Retina (tissue), 1 donor: Measurements from ENCODE around the gene LRRC61.

Experiments
- DNase-seq: peaks from one replicate; pipeline ENCODE4 v3.0.0-alpha.2; 2016

The LRRC61 gene

DNA sequence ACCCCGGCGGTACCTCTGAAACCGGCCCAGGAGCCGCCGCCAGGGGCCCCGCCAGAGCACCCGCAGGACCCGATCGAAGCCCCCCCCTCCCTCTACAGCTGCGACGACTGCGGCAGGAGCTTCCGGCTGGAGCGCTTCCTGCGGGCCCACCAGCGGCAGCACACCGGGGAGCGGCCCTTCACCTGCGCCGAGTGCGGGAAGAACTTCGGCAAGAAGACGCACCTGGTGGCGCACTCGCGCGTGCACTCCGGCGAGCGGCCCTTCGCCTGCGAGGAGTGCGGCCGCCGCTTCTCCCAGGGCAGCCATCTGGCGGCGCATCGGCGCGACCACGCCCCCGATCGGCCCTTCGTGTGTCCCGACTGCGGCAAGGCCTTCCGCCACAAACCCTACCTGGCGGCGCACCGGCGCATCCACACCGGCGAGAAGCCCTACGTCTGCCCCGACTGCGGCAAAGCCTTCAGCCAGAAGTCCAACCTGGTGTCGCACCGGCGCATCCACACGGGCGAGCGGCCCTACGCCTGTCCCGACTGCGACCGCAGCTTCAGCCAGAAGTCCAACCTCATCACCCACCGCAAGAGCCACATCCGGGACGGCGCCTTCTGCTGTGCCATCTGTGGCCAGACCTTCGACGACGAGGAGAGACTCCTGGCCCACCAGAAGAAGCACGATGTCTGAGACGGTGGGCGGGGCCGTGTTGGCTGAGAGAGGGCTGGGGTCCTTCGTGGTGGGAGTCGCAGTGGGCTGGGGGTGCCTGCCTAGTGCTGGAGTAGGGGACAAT is 49.3 kb downstream of the LRRC61 start:
- no peak for DNase-seq

DNA sequence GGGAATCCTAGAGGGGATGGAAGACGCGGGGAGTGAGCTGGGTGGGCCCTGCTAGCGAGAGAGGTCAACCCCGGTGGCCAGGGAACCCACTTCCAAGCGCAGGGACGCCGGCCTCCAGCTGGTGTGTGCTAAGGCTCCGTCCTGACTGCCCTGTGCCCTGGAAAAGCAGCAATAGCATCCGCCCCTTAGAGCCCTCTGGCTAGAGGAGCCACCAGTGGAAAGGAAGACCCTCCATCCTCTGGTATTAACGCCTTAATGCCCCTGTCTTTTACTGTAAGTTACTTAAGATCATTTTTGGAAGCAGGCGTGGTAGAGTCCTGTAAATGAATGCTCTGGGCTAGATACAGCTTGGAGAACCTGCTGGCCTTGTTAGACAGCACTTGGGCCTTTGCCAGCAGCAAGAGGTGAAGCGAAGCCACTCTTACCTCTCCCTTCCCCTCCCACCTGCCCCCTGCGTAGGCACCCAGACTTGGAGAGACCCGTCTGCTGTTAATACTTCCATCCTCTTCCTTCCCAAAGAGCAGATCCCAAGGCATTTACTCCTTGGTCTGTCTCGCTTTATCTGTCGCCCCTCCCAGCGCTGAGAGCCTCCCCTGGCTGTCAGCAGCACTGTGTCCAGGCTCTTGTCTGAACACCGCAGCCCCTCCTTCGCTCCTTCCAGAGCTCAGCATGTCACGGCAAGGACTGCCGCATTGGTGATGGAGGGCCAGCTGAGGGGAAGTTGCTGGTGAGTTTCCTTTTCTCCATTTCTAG is 50.1 kb downstream of the LRRC61 start:
- DNase-seq, result no peak

DNA sequence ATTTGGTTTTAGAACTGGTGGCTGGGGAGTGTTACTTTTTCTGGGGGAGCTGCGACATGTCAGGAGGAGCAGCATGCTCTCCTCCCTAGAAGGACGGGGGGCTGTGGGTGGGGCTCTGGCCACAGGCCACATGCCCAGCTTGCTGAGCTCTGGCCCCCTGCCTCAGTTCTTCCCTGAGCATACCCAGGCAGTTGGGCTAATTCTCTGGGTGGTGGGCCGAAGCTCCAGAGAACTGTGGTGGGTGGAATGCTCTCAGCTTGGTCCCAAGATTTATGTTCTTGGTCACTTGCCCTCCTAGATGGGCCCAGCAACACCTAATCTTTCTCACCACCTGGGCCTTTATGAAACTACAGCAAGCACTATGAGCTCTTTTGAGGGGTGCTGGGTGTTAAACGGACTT is 50.9 kb downstream of the LRRC61 start:
- no peak for DNase-seq

DNA sequence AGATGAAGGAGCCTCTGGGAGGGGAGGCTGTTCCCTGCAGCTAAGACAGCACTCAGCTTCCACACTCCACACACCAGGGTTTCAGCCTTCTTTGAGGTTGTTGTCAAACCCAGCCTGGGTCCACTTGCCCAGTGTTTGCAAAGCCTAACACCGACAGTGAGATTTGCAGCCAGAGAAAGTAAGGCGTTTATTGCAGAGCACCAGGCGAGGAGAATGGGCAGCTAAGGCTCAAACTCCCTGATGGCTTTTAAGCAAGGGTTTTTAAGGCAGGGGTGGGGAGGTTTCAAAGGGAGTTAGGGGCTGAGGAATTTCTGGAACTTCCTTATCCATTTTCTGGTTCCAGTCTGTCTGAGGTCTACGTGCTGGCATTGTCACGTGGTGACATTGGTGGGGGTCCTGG is 51.3 kb downstream of the LRRC61 start:
- no peak for DNase-seq

DNA sequence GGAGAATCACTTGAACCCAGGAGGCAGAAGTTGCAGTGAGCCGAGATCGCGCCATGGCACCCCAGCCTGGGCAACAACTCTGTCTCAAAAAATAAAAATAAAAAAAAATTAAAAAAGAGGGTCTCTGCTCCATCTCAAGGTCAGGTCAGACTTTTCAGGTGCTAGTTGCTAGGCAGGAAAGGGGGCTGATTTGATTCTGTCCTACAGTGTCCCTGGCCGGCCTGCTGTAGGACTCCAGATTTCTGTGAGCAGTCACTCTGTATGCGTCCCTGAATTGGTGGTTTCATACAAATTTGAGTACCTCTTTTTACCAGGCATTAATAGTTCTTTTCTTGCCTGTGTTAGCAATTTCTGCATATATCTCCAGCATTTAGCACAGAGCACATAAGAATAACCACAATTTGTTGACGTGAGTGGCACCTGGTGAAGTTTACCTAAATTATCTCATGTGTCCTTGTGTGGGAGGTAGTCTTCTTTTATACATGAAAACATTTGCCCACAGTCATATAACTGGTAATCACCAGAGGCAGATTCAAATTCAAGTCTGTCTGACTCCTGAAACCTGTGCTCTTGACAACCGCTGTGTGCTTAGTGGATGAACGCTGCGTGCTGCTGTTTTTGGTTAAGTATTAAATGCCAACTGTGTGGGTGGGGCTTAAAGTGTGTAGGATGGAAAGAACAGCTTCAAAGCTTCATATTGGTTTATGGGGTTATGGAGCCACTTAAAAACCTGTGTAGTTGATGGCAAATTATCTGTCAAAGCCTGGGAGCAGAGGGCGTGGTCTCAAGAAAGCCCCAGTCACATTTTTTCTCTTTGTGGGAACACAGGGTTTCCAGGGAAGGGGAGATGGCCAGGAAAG is 52.7 kb downstream of the LRRC61 start:
- DNase-seq, result no peak

- no peak for DNase-seq
These were observed 53.4 kb downstream of the LRRC61 start for GRCh38 chr7:150376560-150376959.

DNA sequence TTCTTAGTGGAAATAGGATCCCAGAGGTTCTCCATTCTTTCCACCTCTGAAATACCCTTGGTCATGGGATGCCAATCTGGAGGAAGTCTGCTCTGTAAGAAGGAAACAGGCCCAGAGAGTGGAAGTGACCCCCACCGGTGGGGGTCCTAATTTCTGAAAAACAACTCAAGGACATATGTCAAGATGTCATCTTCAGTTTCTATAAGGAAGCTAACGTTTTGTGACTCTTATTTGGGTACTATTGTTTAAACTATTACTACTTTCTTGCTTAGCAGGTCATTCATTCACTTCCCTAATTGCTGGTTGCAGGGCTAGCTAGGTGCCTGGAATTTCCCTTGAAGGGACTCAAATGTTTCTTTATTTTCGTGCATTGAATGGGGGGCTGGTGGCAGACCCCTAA is 54.0 kb downstream of the LRRC61 start:
- DNase-seq, result no peak

DNA sequence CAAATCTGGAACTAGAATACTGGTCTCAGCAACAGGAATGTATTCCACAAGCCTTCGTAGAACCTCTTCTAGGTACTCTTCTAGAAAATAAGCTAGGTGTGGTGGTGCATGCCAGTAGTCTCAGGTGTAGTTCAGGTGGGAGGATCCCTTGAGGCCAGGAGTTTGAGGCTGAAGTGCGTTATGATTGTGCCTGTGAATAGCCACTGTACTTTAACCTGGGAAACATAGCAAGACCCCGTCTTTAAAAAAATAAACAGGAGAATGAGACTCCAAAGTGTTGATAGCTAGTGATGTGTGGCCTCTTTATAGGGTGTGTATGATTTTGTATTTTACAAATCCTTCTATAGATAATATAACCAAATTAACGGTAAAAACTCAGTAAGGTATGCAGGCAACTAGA is 54.5 kb downstream of the LRRC61 start:
- DNase-seq, result no peak

GRCh38 chr7:150378115-150378852 is 55.1 kb downstream of the LRRC61 start:
- DNase-seq, result peak; percentile 86

DNA sequence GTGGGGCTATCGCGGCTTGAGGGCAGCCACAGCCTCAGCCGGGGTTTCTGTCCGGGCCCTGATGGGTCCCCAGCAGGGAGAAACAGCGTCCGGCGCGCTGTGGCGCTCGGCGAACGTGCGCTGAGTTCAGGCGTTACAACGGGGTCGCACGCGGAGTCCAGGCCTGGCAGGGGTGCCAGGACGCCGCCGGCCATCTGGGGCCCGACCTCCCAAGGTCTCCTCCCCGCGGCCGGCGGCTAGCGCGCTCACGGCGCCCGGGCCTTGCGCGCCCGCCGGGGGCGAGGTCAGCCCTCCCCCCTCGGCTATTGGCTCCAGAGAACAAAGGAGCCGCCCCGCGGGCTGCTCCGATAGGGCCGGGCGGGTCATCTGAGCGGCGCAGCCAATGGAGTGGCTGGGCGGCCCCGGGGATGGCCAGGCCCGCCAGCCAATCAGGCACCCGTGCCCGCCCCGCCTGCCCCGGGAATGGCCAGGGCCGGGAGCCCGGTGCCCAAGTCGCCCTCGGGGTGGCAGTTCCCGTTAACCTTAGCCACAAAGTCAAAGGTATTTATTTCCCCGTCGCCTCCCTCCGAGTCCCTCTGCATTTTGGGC is 55.8 kb downstream of the LRRC61 start, which contains the start of gene ZNF775:
ZNF775 (plus strand) TSS at position 478 of the 588 bp plus-strand sequence. CDS start 9,141 bp downstream, outside the sequence.
- DNase-seq, result peak; percentile 96

GRCh38 chr7:150379441-150380379 is 56.6 kb downstream of the LRRC61 start:
- DNase-seq, result peak; percentile 77

DNA sequence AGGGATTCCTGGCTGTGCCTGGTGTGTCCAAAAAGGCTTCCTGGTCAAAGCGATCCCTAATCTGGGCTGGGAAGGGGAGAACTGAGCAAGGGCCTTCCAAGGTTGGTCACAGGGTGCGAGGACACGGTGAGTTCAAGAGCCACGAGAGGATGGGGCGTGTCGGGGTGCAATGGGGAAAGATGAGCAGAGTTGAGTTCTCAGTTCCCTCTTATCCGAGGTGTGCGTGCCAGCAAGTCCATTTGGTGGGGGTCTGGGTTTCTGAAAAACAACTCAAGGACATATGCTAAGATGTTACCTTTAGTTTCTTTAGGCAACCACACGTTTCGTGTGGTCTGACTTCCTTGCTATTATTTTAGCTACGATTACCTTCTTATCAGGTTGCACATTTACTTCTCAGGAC is 57.3 kb downstream of the LRRC61 start:
- no peak for DNase-seq

DNA sequence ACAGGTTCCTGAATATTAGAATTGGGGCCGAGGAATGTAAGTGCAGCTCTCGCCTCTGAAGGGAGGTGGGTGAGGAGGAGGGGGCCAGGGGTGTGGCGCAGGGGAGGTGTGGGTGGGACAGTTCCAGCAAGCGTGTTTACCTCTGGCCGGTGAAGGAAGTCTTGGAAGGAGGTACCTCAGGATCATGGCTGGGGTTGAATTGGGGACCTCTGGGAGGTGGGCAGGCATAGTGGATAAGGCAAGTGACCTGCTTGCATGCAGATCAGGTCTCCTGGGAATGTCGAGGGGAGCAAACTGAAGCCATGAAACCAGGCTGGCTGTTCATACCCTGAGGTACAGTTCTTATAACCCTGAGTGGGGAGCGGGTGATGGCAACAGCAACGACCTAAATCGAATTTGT is 57.9 kb downstream of the LRRC61 start:
- peak; percentile 2 for DNase-seq

- DNase-seq, result no peak
These were observed 58.6 kb downstream of the LRRC61 start for GRCh38 chr7:150381785-150382122.

GRCh38 chr7:150382123-150382843 is 59.1 kb downstream of the LRRC61 start:
- DNase-seq, result peak; percentile 44

DNA sequence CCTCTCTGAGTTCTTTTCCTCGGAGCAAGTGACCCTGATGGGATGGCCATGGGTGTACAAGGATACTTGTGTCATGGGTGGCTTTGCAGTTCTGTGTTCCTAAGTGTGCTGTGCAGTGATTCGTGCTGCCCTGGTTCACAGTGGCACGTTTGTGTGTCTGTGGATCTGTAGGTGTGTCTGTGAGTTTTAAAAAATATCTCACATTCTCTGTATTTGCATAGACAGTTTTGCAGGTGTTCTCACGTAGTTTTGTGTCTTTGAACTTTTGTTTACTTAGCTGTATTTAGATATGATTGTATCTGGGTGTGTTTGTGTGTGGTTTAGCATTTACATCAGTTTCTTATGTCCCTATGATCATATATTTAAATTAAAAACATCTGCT is 59.7 kb downstream of the LRRC61 start:
- no peak for DNase-seq

GRCh38 chr7:150383710-150384397 is 60.7 kb downstream of the LRRC61 start:
- DNase-seq, result peak; percentile 91

GRCh38 chr7:150384406-150385301 is 61.5 kb downstream of the LRRC61 start:
- peak; percentile 50 for DNase-seq

DNA sequence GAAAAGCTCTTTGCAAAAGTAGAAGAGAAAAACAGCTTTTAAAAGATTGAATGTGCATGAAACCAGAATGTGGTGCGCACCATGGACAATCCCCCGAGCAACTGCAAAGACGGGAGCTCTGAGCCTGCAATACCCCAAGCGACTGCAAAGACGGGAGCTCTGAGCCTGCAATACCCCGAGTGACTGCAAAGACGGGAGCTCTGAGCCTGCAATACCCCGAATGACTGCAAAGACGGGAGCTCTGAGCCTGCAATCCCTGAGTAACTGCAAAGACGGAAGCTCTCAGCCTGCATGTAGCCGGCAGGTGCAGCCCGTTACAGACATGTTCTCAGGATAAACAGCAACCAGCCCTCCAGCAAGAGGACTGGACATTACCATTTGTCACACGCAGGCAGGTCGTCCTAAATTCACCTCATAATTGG is 62.2 kb downstream of the LRRC61 start:
- peak; percentile 48 for DNase-seq
